Measurements from ENCODE around the gene MAN1A2. TPM values are rescaled to one million over a fixed set of nuclear protein-coding genes. Genes with fewer than 3 reads are reported as not detected.

Gene MAN1A2
- total and polyA plus RNA-seq, 2 experiments from 2014 or later, result 20.6 to 30.0 TPM

DNA sequence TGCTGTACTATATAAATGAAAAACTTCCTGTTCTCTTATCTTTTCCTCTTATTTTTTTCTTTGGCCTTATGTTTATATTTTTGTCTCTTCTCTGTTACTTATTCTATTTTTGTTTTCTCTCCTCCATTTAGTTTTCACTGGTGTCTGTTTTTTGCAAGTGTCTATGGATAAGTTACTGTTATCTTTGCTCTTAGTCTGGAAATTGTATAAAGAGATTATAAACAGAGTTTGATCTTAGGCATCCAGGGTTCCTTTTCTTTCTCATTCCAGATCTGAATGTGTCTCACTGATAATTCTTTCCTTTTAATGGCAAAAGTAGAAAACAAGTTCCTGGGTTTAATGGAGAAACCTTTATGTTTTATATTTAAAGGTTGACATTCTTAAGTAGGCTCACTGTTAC lies 34.5 kb downstream of the MAN1A2 start:
- Histone ChIP-seq H3K4me3 (no peak overlapping the region), H3K27ac (no peak overlapping the region), H3K36me3 (peaks cover 9% of the 10 kb centered on the region), H3K27me3 (no peaks in the 10 kb centered on the region), H3K9me3 (ENCODE audit: low read depth) (no peaks in the 10 kb centered on the region), H3K4me1 (ENCODE audit: low read depth) (no peaks in the 10 kb centered on the region)
- DNase-seq (ENCODE audit: low read depth in 1 of 2, low spot score in 1 of 2), result no peak
- TF ChIP-seq, protein P1, sequence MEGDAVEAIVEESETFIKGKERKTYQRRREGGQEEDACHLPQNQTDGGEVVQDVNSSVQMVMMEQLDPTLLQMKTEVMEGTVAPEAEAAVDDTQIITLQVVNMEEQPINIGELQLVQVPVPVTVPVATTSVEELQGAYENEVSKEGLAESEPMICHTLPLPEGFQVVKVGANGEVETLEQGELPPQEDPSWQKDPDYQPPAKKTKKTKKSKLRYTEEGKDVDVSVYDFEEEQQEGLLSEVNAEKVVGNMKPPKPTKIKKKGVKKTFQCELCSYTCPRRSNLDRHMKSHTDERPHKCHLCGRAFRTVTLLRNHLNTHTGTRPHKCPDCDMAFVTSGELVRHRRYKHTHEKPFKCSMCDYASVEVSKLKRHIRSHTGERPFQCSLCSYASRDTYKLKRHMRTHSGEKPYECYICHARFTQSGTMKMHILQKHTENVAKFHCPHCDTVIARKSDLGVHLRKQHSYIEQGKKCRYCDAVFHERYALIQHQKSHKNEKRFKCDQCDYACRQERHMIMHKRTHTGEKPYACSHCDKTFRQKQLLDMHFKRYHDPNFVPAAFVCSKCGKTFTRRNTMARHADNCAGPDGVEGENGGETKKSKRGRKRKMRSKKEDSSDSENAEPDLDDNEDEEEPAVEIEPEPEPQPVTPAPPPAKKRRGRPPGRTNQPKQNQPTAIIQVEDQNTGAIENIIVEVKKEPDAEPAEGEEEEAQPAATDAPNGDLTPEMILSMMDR (IDR thresholded peaks at IDR 0.05; ENCODE audit: low read depth, low read length), result no peak

DNA sequence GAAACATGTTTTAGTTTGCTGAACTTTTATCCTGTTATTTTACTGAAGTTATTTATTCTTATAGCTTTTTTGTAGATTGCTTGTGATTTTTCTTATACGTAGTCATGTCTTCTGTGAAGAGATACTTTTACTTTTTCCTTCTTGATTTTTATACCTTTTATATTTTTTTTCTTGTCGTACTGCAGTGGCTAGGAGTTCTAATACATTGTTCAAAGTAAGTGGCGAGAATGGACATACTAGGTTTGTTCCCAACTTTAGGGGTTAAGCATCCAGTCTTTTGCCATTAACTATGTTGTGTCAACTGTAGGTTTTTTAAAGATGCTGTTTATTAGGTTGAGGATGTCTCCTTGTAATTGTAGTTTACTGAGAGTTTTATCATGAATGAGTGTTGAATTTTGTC lies 36.3 kb downstream of the MAN1A2 start:
- Histone ChIP-seq H3K9me3 (ENCODE audit: low read depth) (no peaks in the 10 kb centered on the region), H3K4me3 (no peak overlapping the region), H3K36me3 (peaks cover 9% of the 10 kb centered on the region), H3K27ac (no peak overlapping the region), H3K27me3 (no peaks in the 10 kb centered on the region), H3K4me1 (ENCODE audit: low read depth) (no peaks in the 10 kb centered on the region)
- no peak for DNase-seq (ENCODE audit: low read depth in 1 of 2, low spot score in 1 of 2)
- TF ChIP-seq, protein P1 (IDR thresholded peaks at IDR 0.05; ENCODE audit: low read depth, low read length), result no peak

DNA sequence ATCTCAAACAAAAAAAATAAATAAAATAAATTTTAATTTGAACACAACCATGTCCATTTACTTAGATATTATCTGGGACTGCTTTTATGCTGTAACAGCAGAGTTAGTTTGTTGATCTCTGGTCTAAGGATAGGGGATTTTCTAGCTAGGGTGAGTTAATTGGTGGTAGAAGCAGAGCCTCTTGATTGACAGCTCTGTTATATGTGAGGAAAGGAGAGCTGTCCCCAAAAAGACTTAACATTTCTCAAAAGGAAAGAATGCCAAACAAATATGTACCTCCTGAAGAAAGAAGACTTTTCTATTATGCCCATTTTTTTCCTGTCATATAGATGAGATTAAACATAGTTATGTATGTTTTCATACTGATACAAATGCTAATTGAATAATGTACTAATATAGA lies 37.8 kb downstream of the MAN1A2 start:
- H3K9me3 ChIP-seq (ENCODE audit: low read depth), result no peaks in the 10 kb centered on the region
- H3K4me3 ChIP-seq, result no peak overlapping the region
- no peaks in the 10 kb centered on the region for H3K4me1 ChIP-seq (ENCODE audit: low read depth)
- TF ChIP-seq, protein P1 (IDR thresholded peaks at IDR 0.05; ENCODE audit: low read depth, low read length), result no peak
- no peak overlapping the region for H3K27ac ChIP-seq
- peaks cover 9% of the 10 kb centered on the region for H3K36me3 ChIP-seq
- no peaks in the 10 kb centered on the region for H3K27me3 ChIP-seq
- DNase-seq (ENCODE audit: low read depth in 1 of 2, low spot score in 1 of 2), result no peak

DNA sequence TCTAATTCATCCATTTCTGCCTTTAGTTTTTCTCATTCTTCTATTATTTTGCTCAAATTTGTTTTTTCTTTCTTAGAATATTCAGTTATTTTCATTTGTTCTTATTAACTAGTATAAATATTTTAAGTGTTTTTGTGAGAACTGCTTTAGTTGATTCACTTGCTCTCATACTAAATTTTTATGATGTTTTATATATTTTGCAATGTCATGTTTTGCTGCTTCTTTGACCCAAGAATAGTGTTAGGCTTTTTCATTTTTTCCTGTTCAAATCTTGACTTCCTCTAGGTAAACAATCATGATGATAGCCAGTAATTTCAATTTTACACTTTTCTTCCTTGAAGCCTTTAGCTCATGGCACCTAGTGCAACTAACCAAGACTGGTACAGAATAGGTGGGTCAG lies 45.2 kb downstream of the MAN1A2 start:
- Histone ChIP-seq H3K9me3 (ENCODE audit: low read depth) (no peaks in the 10 kb centered on the region), H3K27ac (no peak overlapping the region), H3K27me3 (no peaks in the 10 kb centered on the region), H3K4me1 (ENCODE audit: low read depth) (no peaks in the 10 kb centered on the region), H3K36me3 (no peaks in the 10 kb centered on the region), H3K4me3 (no peak overlapping the region)
- DNase-seq (ENCODE audit: low read depth in 1 of 2, low spot score in 1 of 2), result no peak
- TF ChIP-seq, protein P1 (IDR thresholded peaks at IDR 0.05; ENCODE audit: low read depth, low read length), result no peak

DNA sequence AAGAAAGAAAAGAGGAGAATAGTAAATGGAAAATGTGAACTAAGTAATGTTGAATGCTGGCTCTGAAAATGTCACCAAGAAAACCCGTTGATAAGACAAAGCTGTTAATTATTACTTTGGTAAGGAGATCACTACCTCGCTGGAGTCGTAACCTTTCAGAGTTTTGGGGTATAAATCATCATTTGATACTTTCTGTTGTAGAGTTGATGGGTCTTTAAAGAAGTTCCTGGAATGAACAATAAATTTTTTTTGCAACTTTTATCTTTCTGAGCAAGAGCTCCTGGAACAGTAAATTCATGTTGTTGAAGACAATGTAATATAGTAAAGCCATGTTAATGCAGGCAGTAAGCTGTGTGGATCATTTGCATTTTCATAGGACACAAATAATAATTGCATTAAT lies 46.2 kb downstream of the MAN1A2 start:
- DNase-seq (ENCODE audit: low read depth in 1 of 2, low spot score in 1 of 2), result no peak
- TF ChIP-seq, protein P1 (IDR thresholded peaks at IDR 0.05; ENCODE audit: low read depth, low read length), result no peak
- H3K4me1 ChIP-seq (ENCODE audit: low read depth), result no peaks in the 10 kb centered on the region
- H3K4me3 ChIP-seq, result no peak overlapping the region
- no peak overlapping the region for H3K27ac ChIP-seq
- H3K9me3 ChIP-seq (ENCODE audit: low read depth), result no peaks in the 10 kb centered on the region
- no peaks in the 10 kb centered on the region for H3K27me3 ChIP-seq
- no peaks in the 10 kb centered on the region for H3K36me3 ChIP-seq

DNA sequence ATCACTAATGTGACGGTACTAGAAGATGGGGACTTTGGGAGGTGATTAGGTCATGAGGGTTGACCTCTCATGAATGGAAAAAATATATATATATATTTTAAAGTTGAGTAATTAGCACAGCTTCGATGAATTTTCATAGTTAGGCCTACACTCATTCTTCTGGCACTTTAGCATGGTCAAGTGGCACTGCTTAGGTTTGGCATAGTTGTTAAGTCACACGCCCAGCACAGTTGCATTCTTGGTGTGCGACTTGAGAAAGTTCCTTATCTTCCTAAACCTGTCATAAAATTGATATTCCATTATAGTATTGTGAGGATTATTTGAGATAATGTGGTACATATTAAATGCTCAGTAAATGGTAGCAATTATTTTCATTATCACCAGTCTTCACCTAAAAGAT lies 47.7 kb downstream of the MAN1A2 start:
- no peak overlapping the region for H3K27ac ChIP-seq
- H3K4me1 ChIP-seq (ENCODE audit: low read depth), result no peaks in the 10 kb centered on the region
- H3K27me3 ChIP-seq, result no peaks in the 10 kb centered on the region
- no peaks in the 10 kb centered on the region for H3K9me3 ChIP-seq (ENCODE audit: low read depth)
- H3K36me3 ChIP-seq, result no peaks in the 10 kb centered on the region
- H3K4me3 ChIP-seq, result no peak overlapping the region
- TF ChIP-seq, protein P1 (IDR thresholded peaks at IDR 0.05; ENCODE audit: low read depth, low read length), result no peak
- no peak for DNase-seq (ENCODE audit: low read depth in 1 of 2, low spot score in 1 of 2)

Data from cardiac muscle cell (in vitro differentiated cells and primary cell).